Dendritic cell treated with granulocyte-macrophage colony-stimulating factor and Interleukin-4, amounts not matched to agents 40 ng/mL and 50 ng/mL, for 4 days (primary cell): Measurements from ENCODE around the gene FBXO9.

ENCODE experiments used
- H3K27ac Mint-ChIP-seq: one replicate; pipeline ENCODE4 v1.8.0; 2022; ENCODE audit warnings: mild to moderate bottlenecking, mixed read lengths
- H3K27me3 Mint-ChIP-seq: one replicate; pipeline ENCODE4 v1.8.0; 2022; ENCODE audit warnings: mild to moderate bottlenecking, mixed read lengths
- H3K36me3 Mint-ChIP-seq: one replicate; pipeline ENCODE4 v1.8.0; 2022; ENCODE audit warnings: low read depth, mixed read lengths
- H3K4me1 Mint-ChIP-seq: one replicate; pipeline ENCODE4 v1.8.0; 2022; ENCODE audit warnings: low read depth, mixed read lengths
- H3K4me3 Mint-ChIP-seq: one replicate; pipeline ENCODE4 v1.8.0; 2022; ENCODE audit warnings: mild to moderate bottlenecking, moderate library complexity, mixed read lengths
- H3K9me3 Mint-ChIP-seq: one replicate; pipeline ENCODE4 v1.8.0; 2022; ENCODE audit warnings: mixed read lengths
- intact Hi-C: fragments of 100-400 bp; cut with micrococcal nuclease; formaldehyde crosslinking; loops from one replicate; pipeline ENCODE4 v1.15.0; 2022

The FBXO9 gene

GRCh38 chr6:53115741-53116140 is 50.5 kb downstream of the FBXO9 start:
- no peaks in the 10 kb centered on the region for H3K9me3 Mint-ChIP-seq
- peaks cover 3% of the 10 kb centered on the region for H3K27me3 Mint-ChIP-seq
- no peaks in the 10 kb centered on the region for H3K36me3 Mint-ChIP-seq
- no peaks in the 10 kb centered on the region for H3K4me1 Mint-ChIP-seq
- intact Hi-C loops = no loop called here
- H3K27ac Mint-ChIP-seq = no peak overlapping the region
- H3K4me3 Mint-ChIP-seq = no peak overlapping the region

- Mint-ChIP-seq H3K9me3 (no peaks in the 10 kb centered on the region), H3K27ac (no peak overlapping the region), H3K27me3 (peaks cover 4% of the 10 kb centered on the region), H3K4me1 (no peaks in the 10 kb centered on the region), H3K36me3 (no peaks in the 10 kb centered on the region), H3K4me3 (no peak overlapping the region)
- intact Hi-C loops = no loop called here
These were observed 54.1 kb downstream of the FBXO9 start for GRCh38 chr6:53119349-53119748.

GRCh38 chr6:53119772-53120409 is 54.7 kb downstream of the FBXO9 start:
- no peaks in the 10 kb centered on the region for H3K4me1 Mint-ChIP-seq
- intact Hi-C loops = no loop called here
- H3K9me3 Mint-ChIP-seq = no peaks in the 10 kb centered on the region
- no peak overlapping the region for H3K4me3 Mint-ChIP-seq
- no peak overlapping the region for H3K27ac Mint-ChIP-seq
- H3K36me3 Mint-ChIP-seq = no peaks in the 10 kb centered on the region
- H3K27me3 Mint-ChIP-seq = peaks cover 4% of the 10 kb centered on the region

GRCh38 chr6:53124131-53124800 is 59.1 kb downstream of the FBXO9 start:
- Mint-ChIP-seq H3K4me1 (no peaks in the 10 kb centered on the region), H3K9me3 (no peaks in the 10 kb centered on the region), H3K27ac (no peak overlapping the region), H3K4me3 (no peak overlapping the region), H3K27me3 (peaks cover 16% of the 10 kb centered on the region), H3K36me3 (no peaks in the 10 kb centered on the region)
- intact Hi-C loops = no loop called here

DNA sequence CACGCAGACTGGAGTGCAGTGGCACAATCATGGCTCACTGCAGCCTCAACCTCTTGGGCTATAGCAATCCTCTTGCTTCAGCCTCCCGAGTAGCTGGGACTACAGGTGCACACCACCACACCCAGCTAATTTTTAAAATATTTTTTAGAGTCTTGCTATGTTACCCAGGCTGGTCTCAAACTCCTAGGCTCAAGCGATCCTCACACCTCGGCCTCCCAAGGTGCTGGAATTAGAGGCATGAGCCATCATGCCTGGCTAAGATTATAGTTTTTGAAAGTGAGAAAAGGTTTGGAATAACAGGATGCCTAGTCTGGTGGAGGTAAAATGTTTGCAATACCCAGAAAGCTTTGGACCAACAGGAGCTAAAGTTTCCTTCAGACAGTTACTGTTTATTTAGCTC is 60.1 kb downstream of the FBXO9 start:
- Mint-ChIP-seq H3K4me3 (no peak overlapping the region), H3K27me3 (peaks cover 21% of the 10 kb centered on the region), H3K9me3 (no peaks in the 10 kb centered on the region), H3K36me3 (no peaks in the 10 kb centered on the region), H3K27ac (no peak overlapping the region), H3K4me1 (no peaks in the 10 kb centered on the region)
- intact Hi-C loops = no loop called here

DNA sequence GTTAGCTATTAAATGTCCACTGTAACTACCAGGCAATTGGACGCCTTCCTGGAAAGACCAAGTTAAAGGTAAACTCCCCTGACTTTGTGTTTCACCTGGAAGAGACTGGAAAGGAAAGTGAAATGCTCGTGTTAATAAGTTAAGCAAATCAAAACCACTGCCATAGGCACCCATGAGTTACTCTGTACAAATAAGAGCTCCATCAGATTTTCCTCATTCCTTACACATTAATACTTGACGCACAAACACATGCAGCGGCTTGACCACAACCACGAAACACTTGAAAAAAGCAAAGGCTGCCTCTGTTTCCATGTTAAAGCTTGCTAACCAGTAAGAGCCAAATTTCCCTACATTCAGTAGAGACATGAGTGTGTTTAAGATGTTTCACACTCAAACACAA is 63.6 kb downstream of the FBXO9 start:
- Mint-ChIP-seq H3K4me3 (no peak overlapping the region), H3K9me3 (no peaks in the 10 kb centered on the region), H3K36me3 (no peaks in the 10 kb centered on the region), H3K4me1 (no peaks in the 10 kb centered on the region), H3K27me3 (peaks cover 20% of the 10 kb centered on the region), H3K27ac (no peak overlapping the region)
- intact Hi-C loops = no loop called here

DNA sequence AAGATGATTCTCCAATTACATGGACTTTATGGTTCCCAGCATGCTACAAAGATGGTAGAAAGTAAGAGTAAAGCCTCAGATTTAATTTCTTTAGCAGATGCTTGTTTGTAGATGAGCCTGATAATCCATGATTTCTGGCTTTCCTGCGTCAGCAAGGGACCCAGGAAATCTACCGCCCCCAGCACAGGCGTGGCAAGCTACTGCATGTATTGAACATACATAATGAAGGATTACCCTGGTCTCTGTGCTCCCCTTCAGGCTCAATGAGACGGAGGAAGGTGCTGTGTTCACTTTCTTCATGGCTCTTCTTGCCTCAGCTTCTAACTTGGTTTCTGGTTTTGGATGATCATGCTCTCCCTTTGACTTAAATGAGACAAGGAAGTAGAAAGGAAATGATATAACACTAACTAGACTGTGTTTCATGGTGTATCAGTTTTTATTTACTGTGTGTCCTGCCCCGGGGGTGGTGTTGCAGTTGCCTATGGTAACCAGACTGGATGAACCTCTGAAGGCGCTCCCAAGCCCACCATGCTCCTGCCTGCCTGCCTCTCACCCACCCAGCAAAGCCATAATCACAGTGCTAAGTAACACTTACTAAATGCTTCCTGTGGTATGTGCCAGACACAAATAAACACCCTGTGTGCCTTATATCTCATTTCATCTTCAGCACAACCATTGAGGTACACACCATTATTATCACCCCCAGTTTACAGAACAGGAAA is 65.5 kb downstream of the FBXO9 start:
- no peak overlapping the region for H3K27ac Mint-ChIP-seq
- H3K9me3 Mint-ChIP-seq = no peaks in the 10 kb centered on the region
- intact Hi-C loops = no loop called here
- no peaks in the 10 kb centered on the region for H3K4me1 Mint-ChIP-seq
- no peak overlapping the region for H3K4me3 Mint-ChIP-seq
- H3K27me3 Mint-ChIP-seq = peaks cover 20% of the 10 kb centered on the region
- no peaks in the 10 kb centered on the region for H3K36me3 Mint-ChIP-seq

DNA sequence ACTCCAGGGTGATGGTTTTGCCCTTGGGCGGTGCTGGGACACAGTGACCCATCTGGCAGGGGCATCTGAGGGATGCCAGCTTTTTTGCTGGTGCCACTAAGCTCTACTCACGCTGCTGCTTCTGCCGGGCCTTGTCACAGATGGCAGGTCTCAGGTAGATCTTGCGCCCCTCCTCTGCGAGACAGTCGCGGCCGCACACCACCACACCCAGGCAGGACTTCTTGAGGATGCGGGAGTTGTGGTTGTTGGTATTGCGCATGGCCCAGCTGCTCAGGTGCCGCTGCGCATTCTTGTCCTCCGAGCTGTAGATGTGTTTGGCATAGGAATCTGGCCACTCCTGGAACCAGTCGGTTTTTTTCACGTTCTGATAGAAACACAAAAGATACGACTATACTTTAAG is 68.8 kb downstream of the FBXO9 start:
- Mint-ChIP-seq H3K36me3 (no peaks in the 10 kb centered on the region), H3K27ac (no peak overlapping the region), H3K4me1 (no peaks in the 10 kb centered on the region), H3K27me3 (peaks cover 7% of the 10 kb centered on the region), H3K4me3 (no peak overlapping the region), H3K9me3 (no peaks in the 10 kb centered on the region)
- intact Hi-C loops = no loop called here

DNA sequence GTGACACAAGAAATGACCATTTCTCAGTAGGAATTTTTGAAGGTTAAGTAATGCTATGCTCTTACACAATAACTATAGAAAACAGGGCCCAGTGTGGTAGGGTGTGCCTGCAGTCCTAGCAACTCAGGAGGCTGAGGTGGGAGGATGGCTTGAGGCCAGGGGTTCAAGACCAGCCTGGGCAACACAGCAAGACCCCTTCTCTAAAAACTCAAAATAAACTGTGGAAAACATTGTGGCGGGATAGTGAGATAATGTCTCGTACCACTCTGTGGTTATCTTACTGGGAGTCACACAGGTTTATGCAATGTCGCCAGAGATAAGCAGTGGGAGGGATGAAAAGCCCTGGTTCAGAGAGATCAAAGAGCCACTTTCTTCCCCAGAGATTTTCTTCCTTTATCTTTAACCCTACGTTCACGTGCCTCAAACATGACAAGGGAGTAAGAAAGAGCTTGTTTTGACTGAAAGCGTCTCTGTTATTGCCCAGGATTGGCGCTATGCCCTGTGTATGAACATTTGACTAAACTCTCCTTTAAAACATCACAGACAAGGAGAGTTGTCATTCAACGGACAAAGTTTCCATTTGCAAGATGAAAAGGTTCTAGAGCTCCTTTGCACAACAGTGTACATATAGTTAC is 69.5 kb downstream of the FBXO9 start:
- peaks cover 4% of the 10 kb centered on the region for H3K4me1 Mint-ChIP-seq
- no peaks in the 10 kb centered on the region for H3K9me3 Mint-ChIP-seq
- H3K36me3 Mint-ChIP-seq = no peaks in the 10 kb centered on the region
- intact Hi-C loops = no loop called here
- no peak overlapping the region for H3K4me3 Mint-ChIP-seq
- H3K27ac Mint-ChIP-seq = no peak overlapping the region
- H3K27me3 Mint-ChIP-seq = peaks cover 5% of the 10 kb centered on the region

GRCh38 chr6:53136000-53136609 is 70.9 kb downstream of the FBXO9 start:
- no peaks in the 10 kb centered on the region for H3K9me3 Mint-ChIP-seq
- H3K4me3 Mint-ChIP-seq = no peak overlapping the region

GRCh38 chr6:53139841-53140413 is 74.7 kb downstream of the FBXO9 start:
- H3K4me1 Mint-ChIP-seq = peaks cover 23% of the 10 kb centered on the region
- no peaks in the 10 kb centered on the region for H3K9me3 Mint-ChIP-seq
- H3K4me3 Mint-ChIP-seq = no peak overlapping the region
- intact Hi-C loops = no loop called here
- H3K27me3 Mint-ChIP-seq = peaks cover 1% of the 10 kb centered on the region
- H3K27ac Mint-ChIP-seq = no peak overlapping the region
- H3K36me3 Mint-ChIP-seq = no peaks in the 10 kb centered on the region

More at GRCh38 chr6:53136000-53136609, 70.9 kb downstream of the FBXO9 start:
- Mint-ChIP-seq H3K27ac (no peak overlapping the region), H3K4me1 (peaks cover 18% of the 10 kb centered on the region), H3K27me3 (peaks cover under 1% of the 10 kb centered on the region), H3K36me3 (no peaks in the 10 kb centered on the region)
- intact Hi-C loops = no loop called here

GRCh38 chr6:53142810-53143209 is 77.6 kb downstream of the FBXO9 start:
- H3K9me3 Mint-ChIP-seq = no peaks in the 10 kb centered on the region
- peaks cover 1% of the 10 kb centered on the region for H3K27me3 Mint-ChIP-seq
- peaks cover 24% of the 10 kb centered on the region for H3K4me1 Mint-ChIP-seq
- H3K36me3 Mint-ChIP-seq = no peaks in the 10 kb centered on the region
- no peak overlapping the region for H3K4me3 Mint-ChIP-seq
- H3K27ac Mint-ChIP-seq = no peak overlapping the region
- intact Hi-C loops = no loop called here

- intact Hi-C loops = no loop called here
- peaks cover 1% of the 10 kb centered on the region for H3K27me3 Mint-ChIP-seq
- H3K4me1 Mint-ChIP-seq = peaks cover 24% of the 10 kb centered on the region
- no peaks in the 10 kb centered on the region for H3K9me3 Mint-ChIP-seq
- H3K36me3 Mint-ChIP-seq = no peaks in the 10 kb centered on the region
- no peak overlapping the region for H3K4me3 Mint-ChIP-seq
- H3K27ac Mint-ChIP-seq = no peak overlapping the region
These were observed 78.5 kb downstream of the FBXO9 start for GRCh38 chr6:53143710-53144109.
